Kidney epithelial cell (primary cell): ENCODE results near the gene COBL. TPM values are rescaled to one million over a fixed set of nuclear protein-coding genes. Genes with fewer than 3 reads are reported as not detected.

Experiments
- DNase-seq: peaks from one replicate; pipeline ENCODE4 v3.0.0-alpha.2; 2010; ENCODE audit warnings: low read depth
- H3K27me3 ChIP-seq: 2 replicates; pipeline ENCODE4 v1.6.0; 2011; ENCODE audit warnings: low read length; ENCODE audit not compliant: control insufficient read depth, insufficient read depth
- H3K36me3 ChIP-seq: 2 replicates; pipeline ENCODE4 v1.5.1; 2011; ENCODE audit warnings: low read length; ENCODE audit not compliant: control insufficient read depth, insufficient read depth
- H3K4me3 ChIP-seq: 2 replicates; pipeline ENCODE4 v1.5.1; 2011; ENCODE audit warnings: low read depth, mild to moderate bottlenecking, control low read depth, low read length
- total RNA-seq: library from RNA; depleted of rRNA; stranded (reverse); fragments of >200 nt; gene quantifications from 2 replicates; pipeline ENCODE4 v1.2.3, GENCODE V29; 2015
- TF ChIP-seq, protein P1 (sequence below): IDR thresholded peaks from 2 replicates; pipeline ENCODE4 v1.5.1; 2011; ENCODE audit warnings: mild to moderate bottlenecking, moderate library complexity, low read length, control low read depth, inconsistent platforms; ENCODE audit not compliant: insufficient read depth, poor library complexity, severe bottlenecking

Gene COBL
- total RNA-seq, 1 donor from 2014 or later: 7.1 TPM

DNA sequence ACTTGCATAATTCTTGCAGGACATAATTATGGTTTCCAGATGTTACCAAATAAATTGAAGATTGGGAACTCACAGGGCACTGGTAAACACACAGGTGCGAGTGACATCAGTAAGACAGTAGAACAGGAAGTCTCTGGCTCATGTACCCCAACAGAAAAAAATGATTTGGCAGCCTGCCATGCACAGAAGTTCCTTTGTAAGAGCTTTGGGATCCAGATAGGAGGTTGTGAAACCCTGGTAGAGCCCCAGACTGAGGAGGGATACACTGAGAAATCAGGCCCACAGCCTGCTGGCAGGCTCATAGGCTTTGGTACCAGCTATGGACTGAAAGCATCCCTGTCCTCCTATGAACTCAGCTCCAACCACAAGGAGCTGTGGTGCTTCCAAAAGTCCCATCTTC lies 118.0 kb downstream of the COBL start:
- Histone ChIP-seq H3K36me3 (no peaks in the 10 kb centered on the region), H3K4me3 (no peak overlapping the region), H3K27me3 (no peaks in the 10 kb centered on the region)
- no peak for DNase-seq
- TF ChIP-seq, protein P1, sequence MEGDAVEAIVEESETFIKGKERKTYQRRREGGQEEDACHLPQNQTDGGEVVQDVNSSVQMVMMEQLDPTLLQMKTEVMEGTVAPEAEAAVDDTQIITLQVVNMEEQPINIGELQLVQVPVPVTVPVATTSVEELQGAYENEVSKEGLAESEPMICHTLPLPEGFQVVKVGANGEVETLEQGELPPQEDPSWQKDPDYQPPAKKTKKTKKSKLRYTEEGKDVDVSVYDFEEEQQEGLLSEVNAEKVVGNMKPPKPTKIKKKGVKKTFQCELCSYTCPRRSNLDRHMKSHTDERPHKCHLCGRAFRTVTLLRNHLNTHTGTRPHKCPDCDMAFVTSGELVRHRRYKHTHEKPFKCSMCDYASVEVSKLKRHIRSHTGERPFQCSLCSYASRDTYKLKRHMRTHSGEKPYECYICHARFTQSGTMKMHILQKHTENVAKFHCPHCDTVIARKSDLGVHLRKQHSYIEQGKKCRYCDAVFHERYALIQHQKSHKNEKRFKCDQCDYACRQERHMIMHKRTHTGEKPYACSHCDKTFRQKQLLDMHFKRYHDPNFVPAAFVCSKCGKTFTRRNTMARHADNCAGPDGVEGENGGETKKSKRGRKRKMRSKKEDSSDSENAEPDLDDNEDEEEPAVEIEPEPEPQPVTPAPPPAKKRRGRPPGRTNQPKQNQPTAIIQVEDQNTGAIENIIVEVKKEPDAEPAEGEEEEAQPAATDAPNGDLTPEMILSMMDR: no peak

- H3K4me3 ChIP-seq: no peak overlapping the region
- TF ChIP-seq, protein P1: no peak
- DNase-seq: no peak
- H3K36me3 ChIP-seq: no peaks in the 10 kb centered on the region
- H3K27me3 ChIP-seq: no peaks in the 10 kb centered on the region
Measured at GRCh38 chr7:51190969-51191368, 125.6 kb downstream of the COBL start.

DNA sequence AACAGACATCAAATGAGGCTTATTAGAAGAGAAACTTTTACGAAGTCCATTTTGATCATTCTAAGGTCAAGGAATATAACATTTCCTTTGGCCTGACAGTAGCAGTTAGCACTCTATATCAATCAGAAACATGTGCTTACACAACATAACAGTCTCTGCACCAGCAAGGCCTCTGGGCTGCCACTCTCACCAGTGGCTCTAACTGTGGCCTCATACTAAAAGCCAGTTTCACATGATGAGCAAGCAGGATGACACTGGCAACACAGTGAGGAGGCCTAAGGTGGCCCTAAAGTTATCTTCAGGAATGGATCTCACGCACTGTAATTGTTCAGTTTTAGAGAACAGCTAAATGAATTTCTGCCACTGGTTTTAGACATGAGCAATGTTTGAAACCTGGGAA lies 126.8 kb downstream of the COBL start:
- DNase-seq: no peak
- Histone ChIP-seq H3K4me3 (no peak overlapping the region), H3K27me3 (no peaks in the 10 kb centered on the region), H3K36me3 (no peaks in the 10 kb centered on the region)
- TF ChIP-seq, protein P1: no peak

DNA sequence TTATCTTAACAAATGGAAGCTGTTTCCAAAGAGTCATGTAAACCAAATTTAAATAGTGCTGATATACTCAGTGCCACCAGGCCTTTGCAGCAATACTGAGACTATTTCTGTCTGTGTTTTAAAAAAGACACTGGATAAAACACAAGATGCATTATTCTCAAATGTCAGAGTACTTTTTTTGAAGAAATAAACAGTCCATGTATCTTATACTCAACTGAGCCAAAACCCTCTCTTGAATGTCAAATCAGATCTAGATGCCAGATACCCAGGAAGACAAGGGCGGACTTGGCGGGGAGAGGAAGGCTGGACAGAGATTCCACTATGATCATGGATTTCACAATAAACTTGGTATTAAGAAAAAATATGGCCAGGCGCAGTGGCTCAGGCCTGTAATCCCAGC lies 127.6 kb downstream of the COBL start:
- DNase-seq: no peak
- Histone ChIP-seq H3K27me3 (no peaks in the 10 kb centered on the region), H3K4me3 (no peak overlapping the region), H3K36me3 (no peaks in the 10 kb centered on the region)
- TF ChIP-seq, protein P1: no peak

DNA sequence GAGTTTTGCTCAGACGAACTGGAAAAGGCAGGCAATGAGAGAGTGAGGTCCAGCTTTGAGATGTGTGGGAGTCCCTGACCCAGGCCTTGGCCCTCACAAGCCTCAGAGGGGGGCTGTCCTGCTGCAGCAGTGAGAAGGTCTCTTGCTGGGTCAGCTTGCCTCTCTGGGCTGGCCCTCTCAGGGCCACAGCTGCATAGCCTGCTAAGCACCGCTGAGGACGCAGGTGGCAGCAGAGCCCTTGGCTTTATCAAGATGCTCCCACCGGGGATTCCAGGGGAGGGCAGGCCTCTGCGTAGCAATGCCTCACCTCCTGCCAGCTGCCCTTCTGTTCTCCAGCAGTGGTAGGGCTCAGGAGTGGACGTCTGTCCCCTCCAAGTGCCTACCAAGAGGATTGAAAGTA lies 128.7 kb downstream of the COBL start:
- Histone ChIP-seq H3K36me3 (no peaks in the 10 kb centered on the region), H3K27me3 (no peaks in the 10 kb centered on the region), H3K4me3 (no peak overlapping the region)
- no peak for DNase-seq
- TF ChIP-seq, protein P1: peak; percentile 34

DNA sequence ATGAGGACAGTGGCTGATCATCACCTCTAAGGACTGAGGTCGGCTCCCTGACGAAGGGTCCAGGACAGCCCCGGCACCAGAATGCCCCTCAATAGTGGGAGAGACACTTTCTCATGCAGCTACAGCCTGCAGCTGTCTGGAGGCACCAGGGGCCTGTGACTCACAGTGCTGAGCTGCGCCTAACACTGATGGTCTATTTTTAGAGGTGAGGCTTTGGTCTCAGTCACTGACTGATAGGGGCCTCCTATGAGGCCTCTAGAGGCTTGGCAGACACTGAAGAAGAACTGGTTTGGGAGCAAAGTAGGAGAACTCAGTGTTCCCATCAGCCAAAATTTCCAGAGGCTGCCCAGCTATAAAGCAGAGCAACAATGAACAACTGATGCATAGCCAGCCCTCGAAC lies 130.1 kb downstream of the COBL start:
- H3K4me3 ChIP-seq: no peak overlapping the region
- no peak for DNase-seq

More for the DNA sequence above, 130.1 kb downstream of the COBL start:
- Histone ChIP-seq H3K27me3 (no peaks in the 10 kb centered on the region), H3K36me3 (no peaks in the 10 kb centered on the region)
- TF ChIP-seq, protein P1: no peak
